WTC11 (cell line): ENCODE results near the gene NECTIN1. TPM values are rescaled to one million over a fixed set of nuclear protein-coding genes. Genes with fewer than 3 reads are reported as not detected.

Experiments used
- ATAC-seq: fragments of 200-7000 bp; cut with Tn5 transposase; 2 replicates; pipeline ENCODE4 v1.10.0; 2021; ENCODE audit warnings: mild to moderate bottlenecking, moderate library complexity
- CTCF ChIA-PET: fragments of 300-600 bp; sonication (Branson Sonifier 250); formaldehyde crosslinking; loops from one replicate; lab custom pipeline; 2021; ENCODE audit warnings: antibody characterized with exemption; lab: Charles Lee
- POLR2A ChIA-PET: fragments of 350-600 bp; sonication (Branson Sonifier 250); formaldehyde crosslinking; loops from one replicate; lab custom pipeline; 2021; ENCODE audit warnings: antibody characterized with exemption; lab: Charles Lee
- DNase-seq: peaks from one replicate; pipeline ENCODE4 v3.0.0; 2021; ENCODE audit warnings: low spot score
- H3K27ac Mint-ChIP-seq: 2 replicates; pipeline ENCODE4 v1.8.0; 2021; ENCODE audit warnings: mixed read lengths
- H3K27me3 Mint-ChIP-seq: 2 replicates; pipeline ENCODE4 v1.8.0; 2021; ENCODE audit warnings: low read depth, mild to moderate bottlenecking, moderate library complexity, mixed read lengths
- H3K36me3 Mint-ChIP-seq: 2 replicates; pipeline ENCODE4 v1.8.0; 2021; ENCODE audit warnings: mixed read lengths
- H3K4me1 Mint-ChIP-seq: 2 replicates; pipeline ENCODE4 v1.8.0; 2022; ENCODE audit warnings: mixed read lengths
- H3K4me3 Mint-ChIP-seq: 2 replicates; pipeline ENCODE4 v1.8.0; 2021; ENCODE audit warnings: mild to moderate bottlenecking, moderate library complexity, mixed read lengths
- H3K9me3 Mint-ChIP-seq: 2 replicates; pipeline ENCODE4 v1.8.0; 2021; ENCODE audit warnings: mixed read lengths
- ATF1 ChIP-seq: sonication (generic); formaldehyde crosslinking; IDR thresholded peaks from 2 replicates; pipeline ENCODE4 v1.8.1; 2023; ENCODE audit warnings: mild to moderate bottlenecking, moderate library complexity, missing genetic modification reagents
- CBFB ChIP-seq: sonication (generic); formaldehyde crosslinking; IDR thresholded peaks from 2 replicates; pipeline ENCODE4 v1.8.1; 2022; ENCODE audit warnings: mild to moderate bottlenecking, low read depth, missing genetic modification reagents
- CREB1 ChIP-seq: sonication (generic); formaldehyde crosslinking; IDR thresholded peaks from 2 replicates; pipeline ENCODE4 v1.8.0; 2023; ENCODE audit warnings: mild to moderate bottlenecking, missing genetic modification reagents
- ELF4 ChIP-seq: sonication (generic); formaldehyde crosslinking; IDR thresholded peaks from 2 replicates; pipeline ENCODE4 v1.8.1; 2022; ENCODE audit warnings: low read depth, mild to moderate bottlenecking, moderate library complexity, missing genetic modification reagents
- ESRRA ChIP-seq: sonication (generic); formaldehyde crosslinking; IDR thresholded peaks from 2 replicates; pipeline ENCODE4 v1.8.1; 2022; ENCODE audit warnings: mild to moderate bottlenecking, missing genetic modification reagents, borderline replicate concordance
- ETV6 ChIP-seq: sonication (generic); formaldehyde crosslinking; IDR thresholded peaks from 2 replicates; pipeline ENCODE4 v1.8.1; 2022; ENCODE audit warnings: mild to moderate bottlenecking, missing genetic modification reagents
- JUN ChIP-seq: sonication (generic); formaldehyde crosslinking; IDR thresholded peaks from 2 replicates; pipeline ENCODE4 v1.8.0; 2023; ENCODE audit warnings: mild to moderate bottlenecking, missing genetic modification reagents
- NFE2L1 ChIP-seq: sonication (generic); formaldehyde crosslinking; IDR thresholded peaks from 2 replicates; pipeline ENCODE4 v1.8.1; 2023; ENCODE audit warnings: missing genetic modification reagents
- RELA ChIP-seq: sonication (generic); formaldehyde crosslinking; IDR thresholded peaks from 2 replicates; pipeline ENCODE4 v1.8.1; 2022; ENCODE audit warnings: missing genetic modification reagents, mild to moderate bottlenecking, borderline replicate concordance
- SMAD4 ChIP-seq: sonication (generic); formaldehyde crosslinking; IDR thresholded peaks from 2 replicates; pipeline ENCODE4 v1.8.0; 2022; ENCODE audit warnings: mild to moderate bottlenecking, missing genetic modification reagents
- SOX15 ChIP-seq: fragments of 250-450 bp; sonication (Bioruptor Pico); IDR thresholded peaks from 2 replicates; pipeline ENCODE4 v1.9.0; 2021; ENCODE audit warnings: mild to moderate bottlenecking
- SP1 ChIP-seq: sonication (generic); formaldehyde crosslinking; conservative IDR thresholded peaks from 2 replicates; pipeline ENCODE4 v1.8.1; 2022; ENCODE audit warnings: missing genetic modification reagents
- ZNF138 ChIP-seq: sonication (generic); formaldehyde crosslinking; conservative IDR thresholded peaks from 2 replicates; pipeline ENCODE4 v1.8.1; 2022; ENCODE audit warnings: mild to moderate bottlenecking, moderate library complexity, missing genetic modification reagents
- ZNF317 ChIP-seq: sonication (generic); formaldehyde crosslinking; IDR thresholded peaks from 2 replicates; pipeline ENCODE4 v1.8.1; 2023; ENCODE audit warnings: low read depth, mild to moderate bottlenecking, moderate library complexity, missing genetic modification reagents, borderline replicate concordance
- ZNF396 ChIP-seq: fragments of 250-450 bp; sonication (Bioruptor Pico); IDR thresholded peaks from 2 replicates; pipeline ENCODE4 v1.8.0; 2021; ENCODE audit warnings: mild to moderate bottlenecking, moderate library complexity, borderline replicate concordance
- ZNF416 ChIP-seq: fragments of 250-450 bp; sonication (Bioruptor Pico); IDR thresholded peaks from 2 replicates; pipeline ENCODE4 v1.9.0; 2021; ENCODE audit warnings: mild to moderate bottlenecking, inconsistent platforms
- ZNF671 ChIP-seq: fragments of 250-450 bp; sonication (Bioruptor Pico); IDR thresholded peaks from 2 replicates; pipeline ENCODE4 v1.8.0; 2021; ENCODE audit warnings: mild to moderate bottlenecking
- total RNA-seq: library from RNA; stranded (reverse); gene quantifications from 3 replicates; pipeline ENCODE4 v1.2.3, GENCODE V29; 2021
- TF ChIP-seq, protein P1 (sequence below): sonication (generic); formaldehyde crosslinking; conservative IDR thresholded peaks from 2 replicates; pipeline ENCODE4 v1.8.1; 2022; ENCODE audit warnings: mild to moderate bottlenecking, missing genetic modification reagents
- TF ChIP-seq, protein P2 (sequence below): sonication (generic); formaldehyde crosslinking; IDR thresholded peaks from 2 replicates; pipeline ENCODE4 v1.8.0; 2023; ENCODE audit warnings: missing genetic modification reagents, mild to moderate bottlenecking, borderline replicate concordance
- TF ChIP-seq, protein P3 (sequence below): sonication (generic); formaldehyde crosslinking; IDR thresholded peaks from 2 replicates; pipeline ENCODE4 v1.8.0; 2022; ENCODE audit warnings: missing genetic modification reagents
- TF ChIP-seq, protein P4 (sequence below): fragments of 250-450 bp; sonication (Bioruptor Pico); IDR thresholded peaks from 2 replicates; pipeline ENCODE4 v2.1.2; 2022; ENCODE audit warnings: mild to moderate bottlenecking, moderate library complexity
- TF ChIP-seq, protein P5 (sequence below): sonication (generic); formaldehyde crosslinking; IDR thresholded peaks from 2 replicates; pipeline ENCODE4 v1.8.1; 2022; ENCODE audit warnings: mild to moderate bottlenecking, missing genetic modification reagents, moderate library complexity, borderline replicate concordance

NECTIN1 gene
- total RNA-seq, 1 experiment from 2014 or later: 86.2 TPM

DNA sequence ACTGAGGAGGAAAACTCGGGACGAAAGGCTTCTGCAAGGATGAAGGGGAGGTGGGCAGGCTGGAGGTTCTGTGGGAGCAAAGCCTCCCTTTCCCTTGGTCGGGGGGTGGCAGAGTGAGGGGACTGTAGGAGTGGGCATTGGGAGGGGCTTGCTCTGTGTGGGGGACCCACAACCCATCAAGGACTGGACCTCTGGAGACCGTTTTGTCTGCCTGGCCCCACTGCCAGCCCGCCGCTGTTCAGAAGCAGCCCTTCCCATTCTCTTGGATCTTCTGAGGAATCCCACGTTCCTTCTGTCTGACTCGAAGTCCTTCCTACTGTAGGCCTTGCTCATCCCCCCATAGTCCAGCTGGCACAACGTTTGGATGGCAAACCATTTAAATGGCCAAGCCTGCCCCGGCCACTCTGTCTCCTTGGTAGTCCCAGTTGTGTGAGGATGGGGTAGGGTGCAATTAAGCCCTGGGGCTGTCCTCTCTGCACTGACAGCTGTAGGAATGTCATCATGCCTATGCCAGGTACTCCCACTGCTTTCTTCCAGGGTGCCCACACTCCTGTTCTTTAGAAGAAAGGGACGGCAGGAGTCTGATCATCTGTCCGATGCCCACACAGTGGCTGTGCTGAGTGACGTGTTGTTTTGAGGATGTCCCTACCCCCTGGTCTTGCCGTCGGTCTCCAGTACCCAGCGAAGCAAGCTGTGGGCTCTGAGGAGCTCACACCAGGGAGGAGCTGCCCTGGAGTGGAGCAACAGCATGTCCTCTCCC is 17.0 kb upstream of the NECTIN1 start:
- peaks cover 14% of the 10 kb centered on the region for H3K4me1 Mint-ChIP-seq
- H3K4me3 Mint-ChIP-seq: no peak overlapping the region
- POLR2A ChIA-PET: interaction anchor here (0.6 kb wide), 1 partner anchor 12 kb away, joined by 3 read pairs; no protein-coding TSS in a partner anchor
- H3K9me3 Mint-ChIP-seq: no peaks in the 10 kb centered on the region
- H3K36me3 Mint-ChIP-seq: no peaks in the 10 kb centered on the region
- H3K27me3 Mint-ChIP-seq: peaks cover 26% of the 10 kb centered on the region
- H3K27ac Mint-ChIP-seq: no peak overlapping the region
- TF ChIP-seq SMAD4 (no peak), ZNF416 (CRISPR knock-in tag) (no peak), ZNF671 (CRISPR knock-in tag) (no peak), ZNF317 (CRISPR knock-in tag) (no peak), ATF1 (CRISPR knock-in tag) (no peak), JUN (no peak), SOX15 (CRISPR knock-in tag) (no peak), RELA (CRISPR knock-in tag) (no peak), ETV6 (CRISPR knock-in tag) (no peak)
- TF ChIP-seq, protein P1, sequence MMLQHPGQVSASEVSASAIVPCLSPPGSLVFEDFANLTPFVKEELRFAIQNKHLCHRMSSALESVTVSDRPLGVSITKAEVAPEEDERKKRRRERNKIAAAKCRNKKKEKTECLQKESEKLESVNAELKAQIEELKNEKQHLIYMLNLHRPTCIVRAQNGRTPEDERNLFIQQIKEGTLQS (CRISPR knock-in tag): no peak
- TF ChIP-seq, protein P2, sequence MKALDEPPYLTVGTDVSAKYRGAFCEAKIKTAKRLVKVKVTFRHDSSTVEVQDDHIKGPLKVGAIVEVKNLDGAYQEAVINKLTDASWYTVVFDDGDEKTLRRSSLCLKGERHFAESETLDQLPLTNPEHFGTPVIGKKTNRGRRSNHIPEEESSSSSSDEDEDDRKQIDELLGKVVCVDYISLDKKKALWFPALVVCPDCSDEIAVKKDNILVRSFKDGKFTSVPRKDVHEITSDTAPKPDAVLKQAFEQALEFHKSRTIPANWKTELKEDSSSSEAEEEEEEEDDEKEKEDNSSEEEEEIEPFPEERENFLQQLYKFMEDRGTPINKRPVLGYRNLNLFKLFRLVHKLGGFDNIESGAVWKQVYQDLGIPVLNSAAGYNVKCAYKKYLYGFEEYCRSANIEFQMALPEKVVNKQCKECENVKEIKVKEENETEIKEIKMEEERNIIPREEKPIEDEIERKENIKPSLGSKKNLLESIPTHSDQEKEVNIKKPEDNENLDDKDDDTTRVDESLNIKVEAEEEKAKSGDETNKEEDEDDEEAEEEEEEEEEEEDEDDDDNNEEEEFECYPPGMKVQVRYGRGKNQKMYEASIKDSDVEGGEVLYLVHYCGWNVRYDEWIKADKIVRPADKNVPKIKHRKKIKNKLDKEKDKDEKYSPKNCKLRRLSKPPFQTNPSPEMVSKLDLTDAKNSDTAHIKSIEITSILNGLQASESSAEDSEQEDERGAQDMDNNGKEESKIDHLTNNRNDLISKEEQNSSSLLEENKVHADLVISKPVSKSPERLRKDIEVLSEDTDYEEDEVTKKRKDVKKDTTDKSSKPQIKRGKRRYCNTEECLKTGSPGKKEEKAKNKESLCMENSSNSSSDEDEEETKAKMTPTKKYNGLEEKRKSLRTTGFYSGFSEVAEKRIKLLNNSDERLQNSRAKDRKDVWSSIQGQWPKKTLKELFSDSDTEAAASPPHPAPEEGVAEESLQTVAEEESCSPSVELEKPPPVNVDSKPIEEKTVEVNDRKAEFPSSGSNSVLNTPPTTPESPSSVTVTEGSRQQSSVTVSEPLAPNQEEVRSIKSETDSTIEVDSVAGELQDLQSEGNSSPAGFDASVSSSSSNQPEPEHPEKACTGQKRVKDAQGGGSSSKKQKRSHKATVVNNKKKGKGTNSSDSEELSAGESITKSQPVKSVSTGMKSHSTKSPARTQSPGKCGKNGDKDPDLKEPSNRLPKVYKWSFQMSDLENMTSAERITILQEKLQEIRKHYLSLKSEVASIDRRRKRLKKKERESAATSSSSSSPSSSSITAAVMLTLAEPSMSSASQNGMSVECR (CRISPR knock-in tag): no peak
- TF ChIP-seq, protein P3, sequence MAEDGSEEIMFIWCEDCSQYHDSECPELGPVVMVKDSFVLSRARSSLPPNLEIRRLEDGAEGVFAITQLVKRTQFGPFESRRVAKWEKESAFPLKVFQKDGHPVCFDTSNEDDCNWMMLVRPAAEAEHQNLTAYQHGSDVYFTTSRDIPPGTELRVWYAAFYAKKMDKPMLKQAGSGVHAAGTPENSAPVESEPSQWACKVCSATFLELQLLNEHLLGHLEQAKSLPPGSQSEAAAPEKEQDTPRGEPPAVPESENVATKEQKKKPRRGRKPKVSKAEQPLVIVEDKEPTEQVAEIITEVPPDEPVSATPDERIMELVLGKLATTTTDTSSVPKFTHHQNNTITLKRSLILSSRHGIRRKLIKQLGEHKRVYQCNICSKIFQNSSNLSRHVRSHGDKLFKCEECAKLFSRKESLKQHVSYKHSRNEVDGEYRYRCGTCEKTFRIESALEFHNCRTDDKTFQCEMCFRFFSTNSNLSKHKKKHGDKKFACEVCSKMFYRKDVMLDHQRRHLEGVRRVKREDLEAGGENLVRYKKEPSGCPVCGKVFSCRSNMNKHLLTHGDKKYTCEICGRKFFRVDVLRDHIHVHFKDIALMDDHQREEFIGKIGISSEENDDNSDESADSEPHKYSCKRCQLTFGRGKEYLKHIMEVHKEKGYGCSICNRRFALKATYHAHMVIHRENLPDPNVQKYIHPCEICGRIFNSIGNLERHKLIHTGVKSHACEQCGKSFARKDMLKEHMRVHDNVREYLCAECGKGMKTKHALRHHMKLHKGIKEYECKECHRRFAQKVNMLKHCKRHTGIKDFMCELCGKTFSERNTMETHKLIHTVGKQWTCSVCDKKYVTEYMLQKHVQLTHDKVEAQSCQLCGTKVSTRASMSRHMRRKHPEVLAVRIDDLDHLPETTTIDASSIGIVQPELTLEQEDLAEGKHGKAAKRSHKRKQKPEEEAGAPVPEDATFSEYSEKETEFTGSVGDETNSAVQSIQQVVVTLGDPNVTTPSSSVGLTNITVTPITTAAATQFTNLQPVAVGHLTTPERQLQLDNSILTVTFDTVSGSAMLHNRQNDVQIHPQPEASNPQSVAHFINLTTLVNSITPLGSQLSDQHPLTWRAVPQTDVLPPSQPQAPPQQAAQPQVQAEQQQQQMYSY (CRISPR knock-in tag): no peak
- TF ChIP-seq, all 79 proteins: peak for 0
- DNase-seq: no peak
- no peak for ATAC-seq
- CTCF ChIA-PET: interaction anchor here (0.7 to 1.1 kb wide), 2 partner anchors 25 to 423 kb away, joined by 3 read pairs; no protein-coding TSS in a partner anchor

DNA sequence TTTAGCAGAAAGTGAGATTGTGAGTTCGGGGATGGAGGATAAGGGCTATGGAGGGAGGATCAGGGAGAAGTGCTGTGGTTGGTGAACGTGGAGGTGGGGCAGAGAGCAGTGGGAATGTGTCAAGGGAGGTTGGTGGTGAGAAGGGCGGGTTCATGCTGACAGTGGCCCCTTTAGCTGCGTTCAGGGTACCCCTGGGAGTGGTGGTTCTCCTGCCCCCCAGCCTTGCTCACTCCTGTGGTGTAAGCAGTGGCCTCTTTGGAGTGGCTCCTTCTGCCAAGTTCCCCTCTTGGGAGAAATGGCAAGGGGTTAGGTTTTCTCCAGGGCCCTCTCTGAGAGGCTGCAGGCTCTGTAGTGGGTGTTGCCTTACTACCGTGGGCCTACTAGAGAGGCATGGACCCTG is 16.1 kb upstream of the NECTIN1 start:
- H3K4me3 Mint-ChIP-seq: no peak overlapping the region
- no peak for TF ChIP-seq ESRRA (CRISPR knock-in tag)
- no peak for TF ChIP-seq CREB1 (CRISPR knock-in tag)
- TF ChIP-seq, protein P4, sequence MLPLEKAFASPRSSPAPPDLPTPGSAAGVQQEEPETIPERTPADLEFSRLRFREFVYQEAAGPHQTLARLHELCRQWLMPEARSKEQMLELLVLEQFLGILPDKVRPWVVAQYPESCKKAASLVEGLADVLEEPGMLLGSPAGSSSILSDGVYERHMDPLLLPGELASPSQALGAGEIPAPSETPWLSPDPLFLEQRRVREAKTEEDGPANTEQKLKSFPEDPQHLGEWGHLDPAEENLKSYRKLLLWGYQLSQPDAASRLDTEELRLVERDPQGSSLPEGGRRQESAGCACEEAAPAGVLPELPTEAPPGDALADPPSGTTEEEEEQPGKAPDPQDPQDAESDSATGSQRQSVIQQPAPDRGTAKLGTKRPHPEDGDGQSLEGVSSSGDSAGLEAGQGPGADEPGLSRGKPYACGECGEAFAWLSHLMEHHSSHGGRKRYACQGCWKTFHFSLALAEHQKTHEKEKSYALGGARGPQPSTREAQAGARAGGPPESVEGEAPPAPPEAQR (CRISPR knock-in tag): no peak
- TF ChIP-seq CBFB (CRISPR knock-in tag): no peak
- no peak for TF ChIP-seq ELF4 (CRISPR knock-in tag)
- TF ChIP-seq NFE2L1 (CRISPR knock-in tag): no peak
- TF ChIP-seq ZNF396: no peak
- TF ChIP-seq ZNF138 (CRISPR knock-in tag): no peak
- TF ChIP-seq SP1: no peak
- TF ChIP-seq, protein P5, sequence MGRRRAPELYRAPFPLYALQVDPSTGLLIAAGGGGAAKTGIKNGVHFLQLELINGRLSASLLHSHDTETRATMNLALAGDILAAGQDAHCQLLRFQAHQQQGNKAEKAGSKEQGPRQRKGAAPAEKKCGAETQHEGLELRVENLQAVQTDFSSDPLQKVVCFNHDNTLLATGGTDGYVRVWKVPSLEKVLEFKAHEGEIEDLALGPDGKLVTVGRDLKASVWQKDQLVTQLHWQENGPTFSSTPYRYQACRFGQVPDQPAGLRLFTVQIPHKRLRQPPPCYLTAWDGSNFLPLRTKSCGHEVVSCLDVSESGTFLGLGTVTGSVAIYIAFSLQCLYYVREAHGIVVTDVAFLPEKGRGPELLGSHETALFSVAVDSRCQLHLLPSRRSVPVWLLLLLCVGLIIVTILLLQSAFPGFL (CRISPR knock-in tag): no peak
- TF ChIP-seq JUN: no peak
- no peaks in the 10 kb centered on the region for H3K9me3 Mint-ChIP-seq
- POLR2A ChIA-PET: no interaction called here
- H3K4me1 Mint-ChIP-seq: peaks cover 14% of the 10 kb centered on the region
- peaks cover 29% of the 10 kb centered on the region for H3K27me3 Mint-ChIP-seq
- no peak overlapping the region for H3K27ac Mint-ChIP-seq
- no peaks in the 10 kb centered on the region for H3K36me3 Mint-ChIP-seq
- ATAC-seq (no peak), DNase-seq (no peak)
- CTCF ChIA-PET: no interaction called here
